KMS-11 (cell line): Measurements from ENCODE around the gene LPGAT1.

ENCODE experiments used
- H2AFZ ChIP-seq: fragments of 200-600 bp; sonication (generic); 2 replicates; pipeline ENCODE4 v1.6.1; 2016; ENCODE audit warnings: antibody characterized with exemption, mixed run types, low read depth
- H3K27ac ChIP-seq: fragments of 200-600 bp; sonication (generic); 2 replicates; pipeline ENCODE4 v1.6.1; 2016; ENCODE audit warnings: mild to moderate bottlenecking, mixed run types
- H3K27me3 ChIP-seq: fragments of 200-600 bp; sonication (generic); 2 replicates; pipeline ENCODE4 v1.6.1; 2017; ENCODE audit warnings: mild to moderate bottlenecking, low read depth, mixed run types, moderate library complexity; ENCODE audit not compliant: insufficient read depth
- H3K36me3 ChIP-seq: fragments of 200-600 bp; sonication (generic); 2 replicates; pipeline ENCODE4 v1.6.1; 2017; ENCODE audit warnings: mild to moderate bottlenecking, mixed run types; ENCODE audit not compliant: insufficient read depth
- H3K4me1 ChIP-seq: fragments of 200-600 bp; sonication (generic); 2 replicates; pipeline ENCODE4 v1.6.1; 2016; ENCODE audit warnings: mild to moderate bottlenecking, low read depth, mixed run types; ENCODE audit not compliant: poor library complexity, severe bottlenecking
- H3K4me2 ChIP-seq: fragments of 200-600 bp; sonication (generic); 2 replicates; pipeline ENCODE4 v1.7.0; 2016; ENCODE audit warnings: mild to moderate bottlenecking, mixed run types
- H3K4me3 ChIP-seq: fragments of 200-600 bp; sonication (generic); IDR thresholded peaks from 2 replicates; pipeline ENCODE4 v1.6.1; 2017; ENCODE audit warnings: low read depth, low read length, mixed read lengths; ENCODE audit not compliant: insufficient read depth
- H3K79me2 ChIP-seq: fragments of 200-600 bp; sonication (generic); 2 replicates; pipeline ENCODE4 v1.6.1; 2016; ENCODE audit warnings: low read depth, mixed run types; ENCODE audit not compliant: insufficient read depth
- H3K9ac ChIP-seq: fragments of 200-600 bp; sonication (generic); 2 replicates; pipeline ENCODE4 v1.6.1; 2016; ENCODE audit warnings: mild to moderate bottlenecking, mixed run types
- H4K20me1 ChIP-seq: fragments of 200-600 bp; sonication (generic); 2 replicates; pipeline ENCODE4 v1.6.1; 2016; ENCODE audit warnings: mild to moderate bottlenecking, mixed run types; ENCODE audit not compliant: insufficient read depth
- CTCF ChIP-seq: fragments of 200-600 bp; sonication (generic); conservative IDR thresholded peaks from 2 replicates; pipeline ENCODE4 v1.6.1; 2017; ENCODE audit warnings: low read depth, mild to moderate bottlenecking, antibody characterized with exemption, low read length, moderate library complexity, mixed read lengths

LPGAT1 gene

GRCh38 chr1:211741788-211742187 lies 88.8 kb downstream of the LPGAT1 start:
- H3K4me1 ChIP-seq: peaks cover 35% of the 10 kb centered on the region
- H3K9ac ChIP-seq: no peak overlapping the region
- no peak overlapping the region for H3K4me3 ChIP-seq
- no peak overlapping the region for H2AFZ ChIP-seq
- H3K36me3 ChIP-seq: no peaks in the 10 kb centered on the region
- no peaks in the 10 kb centered on the region for H4K20me1 ChIP-seq
- no peak overlapping the region; the same call in 1 of the 2 replicates for H3K4me2 ChIP-seq
- H3K79me2 ChIP-seq: no peaks in the 10 kb centered on the region
- peaks cover 6% of the 10 kb centered on the region; the same call in 1 of the 2 replicates for H3K27me3 ChIP-seq
- no peak overlapping the region for H3K27ac ChIP-seq
- no peak for TF ChIP-seq CTCF

- H3K4me1 ChIP-seq: peaks cover 35% of the 10 kb centered on the region
- peaks cover 6% of the 10 kb centered on the region; the same call in 1 of the 2 replicates for H3K27me3 ChIP-seq
- H3K36me3 ChIP-seq: no peaks in the 10 kb centered on the region
- H3K27ac ChIP-seq: no peak overlapping the region
- no peak overlapping the region for H3K9ac ChIP-seq
- TF ChIP-seq CTCF: no peak
- peak overlapping the region; percentile 40; the same call in 1 of the 2 replicates for H3K4me2 ChIP-seq
- no peak overlapping the region for H3K4me3 ChIP-seq
- H4K20me1 ChIP-seq: no peaks in the 10 kb centered on the region
- H2AFZ ChIP-seq: no peak overlapping the region
- H3K79me2 ChIP-seq: no peaks in the 10 kb centered on the region
Observed at GRCh38 chr1:211741116-211741515, 89.4 kb downstream of the LPGAT1 start.

GRCh38 chr1:211739671-211740411 lies 90.7 kb downstream of the LPGAT1 start:
- no peak for TF ChIP-seq CTCF
- Histone ChIP-seq H3K27ac (no peak overlapping the region), H3K27me3 (peaks cover 6% of the 10 kb centered on the region; the same call in 1 of the 2 replicates), H3K4me2 (peak overlapping the region; percentile 40), H3K4me3 (no peak overlapping the region), H4K20me1 (no peaks in the 10 kb centered on the region), H3K79me2 (no peaks in the 10 kb centered on the region), H3K9ac (no peak overlapping the region), H3K4me1 (peaks cover 35% of the 10 kb centered on the region), H3K36me3 (no peaks in the 10 kb centered on the region), H2AFZ (no peak overlapping the region)

DNA sequence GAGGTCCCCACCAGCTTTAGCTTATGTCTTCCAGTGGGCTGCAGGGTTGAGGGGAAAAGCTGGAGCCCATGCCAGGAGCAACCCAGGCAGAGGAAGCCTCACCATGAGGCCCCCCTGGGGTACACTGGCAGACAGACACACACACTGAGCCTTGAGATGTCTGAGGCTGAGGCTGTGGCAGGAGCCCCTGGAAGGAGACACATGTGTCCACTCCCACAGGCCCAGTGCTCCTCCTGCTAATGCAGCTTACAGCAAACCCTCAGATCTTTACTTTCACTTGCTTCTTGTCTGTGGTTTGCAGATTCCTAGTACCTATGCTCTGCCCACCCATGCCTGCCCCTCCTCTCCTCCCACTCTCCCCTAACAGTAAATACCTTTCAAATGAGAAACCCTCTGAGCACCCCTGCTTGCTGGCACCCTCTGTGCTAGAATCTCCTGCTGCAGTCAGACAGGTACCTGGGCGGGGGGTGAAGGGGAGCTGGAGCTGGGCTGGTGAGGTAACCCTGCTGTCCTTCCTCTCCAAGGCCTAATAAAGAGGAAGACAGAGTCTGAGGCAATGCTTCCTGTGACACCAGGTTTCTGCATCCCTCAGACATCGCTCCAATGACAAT lies 91.8 kb downstream of the LPGAT1 start:
- H3K79me2 ChIP-seq: no peaks in the 10 kb centered on the region
- no peaks in the 10 kb centered on the region for H4K20me1 ChIP-seq
- H3K4me3 ChIP-seq: no peak overlapping the region
- H3K9ac ChIP-seq: no peak overlapping the region
- TF ChIP-seq CTCF: no peak
- H3K27ac ChIP-seq: no peak overlapping the region
- peaks cover 35% of the 10 kb centered on the region for H3K4me1 ChIP-seq
- H3K36me3 ChIP-seq: no peaks in the 10 kb centered on the region
- peaks cover 6% of the 10 kb centered on the region; the same call in 1 of the 2 replicates for H3K27me3 ChIP-seq
- H3K4me2 ChIP-seq: peak overlapping the region; percentile 40; the same call in 1 of the 2 replicates
- no peak overlapping the region for H2AFZ ChIP-seq
